Sigmoid colon (tissue), 4 donors: Measurements from ENCODE around the gene GALNT18.

ENCODE experiments used
- CTCF ChIP-seq, 4 experiments: fragments of 450-650 bp in 3 of 4; fragments of 200-600 bp in 1 of 4; IDR thresholded peaks; one replicate each; pipeline ENCODE4 v1.5.1; 2016 to 2019; ENCODE audit warnings: antibody characterized with exemption in 4 of 4, mild to moderate bottlenecking in 3 of 4, moderate library complexity in 2 of 4
- EP300 ChIP-seq, 4 donors: sonication (generic); formaldehyde crosslinking; IDR thresholded peaks; one replicate each; pipeline ENCODE4 v1.6.1; 2017; ENCODE audit warnings: antibody characterized with exemption in 4 of 4
- POLR2AphosphoS5 ChIP-seq, 4 donors: sonication (generic); formaldehyde crosslinking; IDR thresholded peaks; one replicate each; pipeline ENCODE4 v1.6.1; 2017; ENCODE audit warnings: antibody characterized with exemption in 4 of 4

- TF ChIP-seq CTCF (IDR thresholded peaks at IDR 0.05): no peak
- no peak for TF ChIP-seq POLR2AphosphoS5 (IDR thresholded peaks at IDR 0.05)
- TF ChIP-seq EP300 (IDR thresholded peaks at IDR 0.05): no peak
Measured at GRCh38 chr11:11400635-11401232, 221.1 kb downstream of the GALNT18 start.
